GM23338 (cell line): Measurements from ENCODE around the gene SH3BP5. TPM values are rescaled to one million over a fixed set of nuclear protein-coding genes. Genes with fewer than 3 reads are reported as not detected.

Source experiments
- ATAC-seq: fragments of 200-7000 bp; cut with Tn5 transposase; 3 replicates; pipeline ENCODE4 v1.9.1; 2020
- DNase-seq: peaks from one replicate; pipeline ENCODE4 v3.0.0-alpha.2; 2015; ENCODE audit warnings: low spot score
- H2AFZ ChIP-seq: fragments of 200-600 bp; sonication (generic); 2 replicates; pipeline ENCODE4 v1.8.0; 2016; ENCODE audit warnings: antibody characterized with exemption, mild to moderate bottlenecking, moderate library complexity
- H3F3A ChIP-seq: fragments of 200-600 bp; sonication (generic); replicated peaks from 2 replicates; pipeline ENCODE4 v1.8.0; 2017; ENCODE audit warnings: antibody characterized with exemption, mixed run types, low read depth
- H3K27ac ChIP-seq: fragments of 200-600 bp; sonication (generic); 2 replicates; pipeline ENCODE4 v1.6.1; 2016; ENCODE audit warnings: low read depth
- H3K27me3 ChIP-seq: fragments of 200-600 bp; sonication (generic); 2 replicates; pipeline ENCODE4 v1.8.0; 2016; ENCODE audit warnings: mild to moderate bottlenecking, mixed run types, moderate library complexity; ENCODE audit not compliant: insufficient read depth
- H3K36me3 ChIP-seq: fragments of 200-600 bp; sonication (generic); 2 replicates; pipeline ENCODE4 v1.8.0; 2016; ENCODE audit warnings: mild to moderate bottlenecking; ENCODE audit not compliant: insufficient read depth
- H3K4me1 ChIP-seq: fragments of 200-600 bp; sonication (generic); 2 replicates; pipeline ENCODE4 v1.8.0; 2016; ENCODE audit warnings: mild to moderate bottlenecking, moderate library complexity; ENCODE audit not compliant: insufficient read depth
- H3K4me2 ChIP-seq: fragments of 200-600 bp; sonication (generic); 2 replicates; pipeline ENCODE4 v1.7.1; 2017; ENCODE audit warnings: mixed run types
- H3K4me3 ChIP-seq: fragments of 200-600 bp; sonication (generic); 2 replicates; pipeline ENCODE4 v1.6.1; 2016; ENCODE audit warnings: mixed run types
- H3K79me2 ChIP-seq: fragments of 200-600 bp; sonication (generic); replicated peaks from 2 replicates; pipeline ENCODE4 v1.8.0; 2017; ENCODE audit warnings: mild to moderate bottlenecking; ENCODE audit not compliant: insufficient read depth
- H3K9me2 ChIP-seq: fragments of 200-600 bp; sonication (generic); 2 replicates; pipeline ENCODE4 v1.8.0; 2017; ENCODE audit not compliant: insufficient read depth
- H4K20me1 ChIP-seq: fragments of 200-600 bp; sonication (generic); replicated peaks from 2 replicates; pipeline ENCODE4 v1.8.0; 2017; ENCODE audit warnings: mild to moderate bottlenecking; ENCODE audit not compliant: insufficient read depth
- H3K27ac Mint-ChIP-seq: 2 replicates; pipeline ENCODE4 v1.8.0; 2020; ENCODE audit warnings: inconsistent platforms, mild to moderate bottlenecking, moderate library complexity, mixed read lengths
- H3K27me3 Mint-ChIP-seq: 3 replicates; pipeline ENCODE4 v1.8.0; 2022; ENCODE audit warnings: low read depth, mild to moderate bottlenecking, moderate library complexity, mixed read lengths, inconsistent platforms; ENCODE audit not compliant: insufficient read depth, poor library complexity
- H3K36me3 Mint-ChIP-seq: 3 replicates; pipeline ENCODE4 v1.8.0; 2021; ENCODE audit warnings: low read depth, mild to moderate bottlenecking, inconsistent platforms, moderate library complexity, mixed read lengths
- H3K4me1 Mint-ChIP-seq: 3 replicates; pipeline ENCODE4 v1.8.0; 2020; ENCODE audit warnings: mild to moderate bottlenecking, inconsistent platforms, mixed read lengths
- H3K4me3 Mint-ChIP-seq: 3 replicates; pipeline ENCODE4 v1.8.0; 2021; ENCODE audit warnings: moderate library complexity, mild to moderate bottlenecking, inconsistent platforms, mixed read lengths
- H3K9me3 Mint-ChIP-seq: 3 replicates; pipeline ENCODE4 v1.8.0; 2020; ENCODE audit warnings: moderate library complexity, mild to moderate bottlenecking, inconsistent platforms, mixed read lengths
- CREB1 ChIP-seq: fragments of 250-450 bp; sonication (Bioruptor Pico); IDR thresholded peaks from 2 replicates; pipeline ENCODE4 v1.5.0; 2020; ENCODE audit warnings: low read depth, mild to moderate bottlenecking, moderate library complexity
- EZH2 ChIP-seq: fragments of 200-600 bp; sonication (generic); IDR thresholded peaks from one replicate; pipeline ENCODE4 v1.8.0; 2017; ENCODE audit warnings: antibody characterized with exemption, mild to moderate bottlenecking, low read depth; ENCODE audit not compliant: unreplicated experiment
- EZH2phosphoT487 ChIP-seq: fragments of 200-600 bp; sonication (generic); IDR thresholded peaks from one replicate; pipeline ENCODE4 v1.8.1; 2018; ENCODE audit warnings: antibody characterized with exemption; ENCODE audit not compliant: unreplicated experiment
- JUNB ChIP-seq: IDR thresholded peaks from one replicate; pipeline ENCODE4 v1.6.1; 2016; ENCODE audit warnings: antibody characterized with exemption; ENCODE audit not compliant: unreplicated experiment
- NANOG ChIP-seq: IDR thresholded peaks from 2 replicates; pipeline ENCODE4 v1.6.1; 2016; ENCODE audit warnings: antibody characterized with exemption, borderline replicate concordance
- POLR2AphosphoS5 ChIP-seq: IDR thresholded peaks from 2 replicates; pipeline ENCODE4 v1.6.1; 2016; ENCODE audit warnings: antibody characterized with exemption, low read depth
- STAT1 ChIP-seq: IDR thresholded peaks from one replicate; pipeline ENCODE4 v1.6.1; 2016; ENCODE audit warnings: antibody characterized with exemption; ENCODE audit not compliant: unreplicated experiment
- ZNF114 ChIP-seq: fragments of 250-450 bp; sonication (Bioruptor Pico); IDR thresholded peaks from 2 replicates; pipeline ENCODE4 v1.5.0; 2020; ENCODE audit warnings: mild to moderate bottlenecking, moderate library complexity
- ZNF331 ChIP-seq: fragments of 250-450 bp; sonication (Bioruptor Pico); IDR thresholded peaks from 2 replicates; pipeline ENCODE4 v1.5.0; 2020; ENCODE audit warnings: low read depth, mild to moderate bottlenecking, moderate library complexity
- polyA plus RNA-seq: library from polyadenylated mRNA; unstranded; fragments of >200 nt; fragmentation: Nextera tagmentation; extraction: Ambion mirVana; gene quantifications from 2 replicates; pipeline ENCODE4 v1.2.1, GENCODE V29; 2016
- total RNA-seq: library from RNA; depleted of rRNA; stranded (reverse); fragments of >200 nt; shearing (Covaris generic); gene quantifications from 2 replicates; pipeline ENCODE4 v1.2.3, GENCODE V29; 2014
- TF ChIP-seq, protein P1 (sequence below): IDR thresholded peaks from 2 replicates; pipeline ENCODE4 v1.6.1; 2016; ENCODE audit warnings: antibody characterized with exemption
- TF ChIP-seq, protein P2 (sequence below), 2 experiments: fragments of 200-600 bp in 1 of 2; sonication (generic) in 1 of 2; conservative IDR thresholded peaks; 2 replicates each; pipeline versions ENCODE4 v1.5.1 to v1.6.1; 2016 to 2017; ENCODE audit warnings: antibody characterized with exemption in 2 of 2, low read depth in 2 of 2, mild to moderate bottlenecking in 2 of 2, moderate library complexity in 1 of 2
- TF ChIP-seq, protein P3 (sequence below): IDR thresholded peaks from one replicate; pipeline ENCODE4 v1.6.1; 2018; ENCODE audit warnings: antibody characterized with exemption; ENCODE audit not compliant: unreplicated experiment

The SH3BP5 gene
- total and polyA plus RNA-seq, 2 experiments from 2014 or later = 5.8 to 9.1 TPM

GRCh38 chr3:15229262-15229661, 103.1 kb downstream of the SH3BP5 start (continued):
- TF ChIP-seq, protein P1, sequence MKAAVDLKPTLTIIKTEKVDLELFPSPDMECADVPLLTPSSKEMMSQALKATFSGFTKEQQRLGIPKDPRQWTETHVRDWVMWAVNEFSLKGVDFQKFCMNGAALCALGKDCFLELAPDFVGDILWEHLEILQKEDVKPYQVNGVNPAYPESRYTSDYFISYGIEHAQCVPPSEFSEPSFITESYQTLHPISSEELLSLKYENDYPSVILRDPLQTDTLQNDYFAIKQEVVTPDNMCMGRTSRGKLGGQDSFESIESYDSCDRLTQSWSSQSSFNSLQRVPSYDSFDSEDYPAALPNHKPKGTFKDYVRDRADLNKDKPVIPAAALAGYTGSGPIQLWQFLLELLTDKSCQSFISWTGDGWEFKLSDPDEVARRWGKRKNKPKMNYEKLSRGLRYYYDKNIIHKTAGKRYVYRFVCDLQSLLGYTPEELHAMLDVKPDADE = no peak
- TF ChIP-seq, protein P2, sequence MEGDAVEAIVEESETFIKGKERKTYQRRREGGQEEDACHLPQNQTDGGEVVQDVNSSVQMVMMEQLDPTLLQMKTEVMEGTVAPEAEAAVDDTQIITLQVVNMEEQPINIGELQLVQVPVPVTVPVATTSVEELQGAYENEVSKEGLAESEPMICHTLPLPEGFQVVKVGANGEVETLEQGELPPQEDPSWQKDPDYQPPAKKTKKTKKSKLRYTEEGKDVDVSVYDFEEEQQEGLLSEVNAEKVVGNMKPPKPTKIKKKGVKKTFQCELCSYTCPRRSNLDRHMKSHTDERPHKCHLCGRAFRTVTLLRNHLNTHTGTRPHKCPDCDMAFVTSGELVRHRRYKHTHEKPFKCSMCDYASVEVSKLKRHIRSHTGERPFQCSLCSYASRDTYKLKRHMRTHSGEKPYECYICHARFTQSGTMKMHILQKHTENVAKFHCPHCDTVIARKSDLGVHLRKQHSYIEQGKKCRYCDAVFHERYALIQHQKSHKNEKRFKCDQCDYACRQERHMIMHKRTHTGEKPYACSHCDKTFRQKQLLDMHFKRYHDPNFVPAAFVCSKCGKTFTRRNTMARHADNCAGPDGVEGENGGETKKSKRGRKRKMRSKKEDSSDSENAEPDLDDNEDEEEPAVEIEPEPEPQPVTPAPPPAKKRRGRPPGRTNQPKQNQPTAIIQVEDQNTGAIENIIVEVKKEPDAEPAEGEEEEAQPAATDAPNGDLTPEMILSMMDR (conservative IDR thresholded peaks at IDR 0.05; ENCODE audit: low read depth in 2 of 2) = no peak

GRCh38 chr3:15228147-15228546, 104.2 kb downstream of the SH3BP5 start:
- Mint-ChIP-seq H3K4me1 (no peaks in the 10 kb centered on the region), H3K27ac (no peak overlapping the region), H3K9me3 (no peaks in the 10 kb centered on the region), H3K4me3 (no peak overlapping the region), H3K36me3 (peaks cover 9% of the 10 kb centered on the region; the same call in 1 of the 3 replicates), H3K27me3 (no peaks in the 10 kb centered on the region)
- H3F3A ChIP-seq = no peaks in the 10 kb centered on the region
- no peak for DNase-seq
- H2AFZ ChIP-seq = no peak overlapping the region
- no peaks in the 10 kb centered on the region for H3K9me2 ChIP-seq
- H4K20me1 ChIP-seq = no peaks in the 10 kb centered on the region
- no peaks in the 10 kb centered on the region for H3K27me3 ChIP-seq
- H3K4me2 ChIP-seq = no peak overlapping the region
- no peaks in the 10 kb centered on the region for H3K79me2 ChIP-seq
- H3K4me1 ChIP-seq = no peaks in the 10 kb centered on the region
- no peak overlapping the region for H3K4me3 ChIP-seq
- H3K27ac ChIP-seq = no peak overlapping the region
- ATAC-seq = no peak
- peaks cover 10% of the 10 kb centered on the region for H3K36me3 ChIP-seq
- TF ChIP-seq EZH2 (no peak), EZH2phosphoT487 (no peak), ZNF331 (no peak), STAT1 (no peak), CREB1 (no peak), JUNB (no peak), ZNF114 (no peak), POLR2AphosphoS5 (no peak), NANOG (no peak)
- TF ChIP-seq, protein P1 = no peak
- TF ChIP-seq, protein P3, sequence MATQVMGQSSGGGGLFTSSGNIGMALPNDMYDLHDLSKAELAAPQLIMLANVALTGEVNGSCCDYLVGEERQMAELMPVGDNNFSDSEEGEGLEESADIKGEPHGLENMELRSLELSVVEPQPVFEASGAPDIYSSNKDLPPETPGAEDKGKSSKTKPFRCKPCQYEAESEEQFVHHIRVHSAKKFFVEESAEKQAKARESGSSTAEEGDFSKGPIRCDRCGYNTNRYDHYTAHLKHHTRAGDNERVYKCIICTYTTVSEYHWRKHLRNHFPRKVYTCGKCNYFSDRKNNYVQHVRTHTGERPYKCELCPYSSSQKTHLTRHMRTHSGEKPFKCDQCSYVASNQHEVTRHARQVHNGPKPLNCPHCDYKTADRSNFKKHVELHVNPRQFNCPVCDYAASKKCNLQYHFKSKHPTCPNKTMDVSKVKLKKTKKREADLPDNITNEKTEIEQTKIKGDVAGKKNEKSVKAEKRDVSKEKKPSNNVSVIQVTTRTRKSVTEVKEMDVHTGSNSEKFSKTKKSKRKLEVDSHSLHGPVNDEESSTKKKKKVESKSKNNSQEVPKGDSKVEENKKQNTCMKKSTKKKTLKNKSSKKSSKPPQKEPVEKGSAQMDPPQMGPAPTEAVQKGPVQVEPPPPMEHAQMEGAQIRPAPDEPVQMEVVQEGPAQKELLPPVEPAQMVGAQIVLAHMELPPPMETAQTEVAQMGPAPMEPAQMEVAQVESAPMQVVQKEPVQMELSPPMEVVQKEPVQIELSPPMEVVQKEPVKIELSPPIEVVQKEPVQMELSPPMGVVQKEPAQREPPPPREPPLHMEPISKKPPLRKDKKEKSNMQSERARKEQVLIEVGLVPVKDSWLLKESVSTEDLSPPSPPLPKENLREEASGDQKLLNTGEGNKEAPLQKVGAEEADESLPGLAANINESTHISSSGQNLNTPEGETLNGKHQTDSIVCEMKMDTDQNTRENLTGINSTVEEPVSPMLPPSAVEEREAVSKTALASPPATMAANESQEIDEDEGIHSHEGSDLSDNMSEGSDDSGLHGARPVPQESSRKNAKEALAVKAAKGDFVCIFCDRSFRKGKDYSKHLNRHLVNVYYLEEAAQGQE = no peak
- TF ChIP-seq, protein P2 (conservative IDR thresholded peaks at IDR 0.05; ENCODE audit: low read depth in 2 of 2) = no peak
